NB4 (cell line): Measurements from ENCODE around the gene SRC.

Experiments used
- CTCF ChIP-seq: IDR thresholded peaks from one replicate; pipeline ENCODE4 v1.5.1; 2012; ENCODE audit warnings: low read depth, low read length
- MAX ChIP-seq: IDR thresholded peaks from 2 replicates; pipeline ENCODE4 v1.6.1; 2011; ENCODE audit warnings: low read depth, low read length
- MYC ChIP-seq: IDR thresholded peaks from 2 replicates; pipeline ENCODE4 v1.6.1; 2011; ENCODE audit warnings: low read depth, low read length
- POLR2A ChIP-seq: IDR thresholded peaks from 2 replicates; pipeline ENCODE4 v1.6.1; 2011; ENCODE audit warnings: mild to moderate bottlenecking; ENCODE audit not compliant: insufficient read length; ENCODE audit errors: extremely low read depth

- TF ChIP-seq POLR2A: no peak
- no peak for TF ChIP-seq MAX
- TF ChIP-seq CTCF: no peak
- TF ChIP-seq MYC: no peak
Observed at GRCh38 chr20:37436527-37437186, 90.7 kb downstream of the SRC start.
